Fibroblast of mammary gland (primary cell): Measurements from ENCODE around the gene PLD1.

Experiments
- DNase-seq: peaks from one replicate; pipeline ENCODE4 v3.0.0-alpha.2; 2010; ENCODE audit warnings: low read depth
- H3K4me3 ChIP-seq: 2 replicates; pipeline ENCODE4 v1.5.1; 2011; ENCODE audit warnings: low read depth, mild to moderate bottlenecking, low read length, moderate library complexity; ENCODE audit not compliant: control insufficient read depth
- TF ChIP-seq, protein P1 (sequence below): conservative IDR thresholded peaks from 2 replicates; pipeline ENCODE4 v1.5.1; 2011; ENCODE audit warnings: low read depth, low read length, inconsistent platforms; ENCODE audit not compliant: control insufficient read depth, insufficient read depth

Gene PLD1

DNA sequence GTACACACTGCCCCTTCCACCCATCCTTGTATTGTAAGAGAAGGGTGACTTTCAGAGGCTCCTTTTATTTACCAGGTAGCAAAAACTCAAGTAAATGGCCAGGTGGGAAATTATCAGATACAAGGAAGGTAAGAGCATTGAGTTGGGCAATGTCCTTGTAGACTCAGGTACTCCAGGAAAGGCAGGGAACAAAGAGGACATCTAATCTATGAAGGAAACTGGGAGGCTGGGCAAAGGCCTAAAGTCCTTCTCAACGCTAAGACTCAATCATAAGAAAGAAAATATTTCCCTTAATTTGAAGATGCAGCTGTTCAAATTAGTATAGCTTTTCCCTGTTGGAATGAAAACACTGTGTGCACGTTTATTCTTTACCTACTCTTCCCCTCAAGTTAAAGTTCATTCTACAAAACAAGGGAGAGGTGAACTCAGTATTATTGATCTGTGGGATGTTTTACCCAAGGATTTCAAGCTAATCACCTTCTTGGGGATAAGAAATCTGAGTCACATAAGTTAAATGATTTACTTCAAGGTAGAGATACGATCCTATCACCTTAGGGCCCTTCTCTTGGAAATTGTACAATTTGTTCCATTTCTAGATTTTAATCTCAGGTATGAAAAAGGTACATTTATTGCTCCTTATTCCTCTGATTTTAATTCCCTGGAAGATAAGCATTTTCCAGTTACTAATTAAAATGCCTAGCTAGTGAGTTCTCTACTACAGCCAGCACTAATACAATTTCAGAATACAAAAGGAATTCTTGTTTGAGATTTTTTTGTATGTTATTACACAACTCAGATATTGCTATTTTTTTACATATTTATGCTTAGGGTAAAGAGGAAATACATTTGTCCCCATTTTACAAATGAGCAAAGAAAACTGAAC, 80.6 kb downstream of the PLD1 start:
- DNase-seq = no peak
- no peak overlapping the region for H3K4me3 ChIP-seq
- TF ChIP-seq, protein P1, sequence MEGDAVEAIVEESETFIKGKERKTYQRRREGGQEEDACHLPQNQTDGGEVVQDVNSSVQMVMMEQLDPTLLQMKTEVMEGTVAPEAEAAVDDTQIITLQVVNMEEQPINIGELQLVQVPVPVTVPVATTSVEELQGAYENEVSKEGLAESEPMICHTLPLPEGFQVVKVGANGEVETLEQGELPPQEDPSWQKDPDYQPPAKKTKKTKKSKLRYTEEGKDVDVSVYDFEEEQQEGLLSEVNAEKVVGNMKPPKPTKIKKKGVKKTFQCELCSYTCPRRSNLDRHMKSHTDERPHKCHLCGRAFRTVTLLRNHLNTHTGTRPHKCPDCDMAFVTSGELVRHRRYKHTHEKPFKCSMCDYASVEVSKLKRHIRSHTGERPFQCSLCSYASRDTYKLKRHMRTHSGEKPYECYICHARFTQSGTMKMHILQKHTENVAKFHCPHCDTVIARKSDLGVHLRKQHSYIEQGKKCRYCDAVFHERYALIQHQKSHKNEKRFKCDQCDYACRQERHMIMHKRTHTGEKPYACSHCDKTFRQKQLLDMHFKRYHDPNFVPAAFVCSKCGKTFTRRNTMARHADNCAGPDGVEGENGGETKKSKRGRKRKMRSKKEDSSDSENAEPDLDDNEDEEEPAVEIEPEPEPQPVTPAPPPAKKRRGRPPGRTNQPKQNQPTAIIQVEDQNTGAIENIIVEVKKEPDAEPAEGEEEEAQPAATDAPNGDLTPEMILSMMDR = no peak

DNA sequence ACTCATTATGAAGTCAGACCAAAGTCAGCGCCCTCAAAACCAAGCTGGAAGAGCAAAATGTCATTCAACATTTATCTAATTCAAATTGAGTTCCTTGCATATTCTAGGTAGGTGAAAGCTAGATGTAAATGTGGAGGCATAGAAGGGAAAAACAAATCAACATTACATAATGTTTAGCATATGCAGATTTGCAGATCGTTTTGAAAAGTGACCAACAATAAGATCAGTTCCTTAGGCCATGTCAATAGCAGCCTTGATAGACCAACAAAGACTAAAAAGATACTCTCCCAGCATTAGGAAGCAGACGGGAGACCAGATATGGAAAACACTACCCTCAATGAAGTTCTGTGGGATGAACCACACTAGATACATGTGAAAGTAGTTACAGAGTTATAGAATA, 83.0 kb downstream of the PLD1 start:
- DNase-seq = no peak
- H3K4me3 ChIP-seq = no peak overlapping the region
- TF ChIP-seq, protein P1 = no peak

DNA sequence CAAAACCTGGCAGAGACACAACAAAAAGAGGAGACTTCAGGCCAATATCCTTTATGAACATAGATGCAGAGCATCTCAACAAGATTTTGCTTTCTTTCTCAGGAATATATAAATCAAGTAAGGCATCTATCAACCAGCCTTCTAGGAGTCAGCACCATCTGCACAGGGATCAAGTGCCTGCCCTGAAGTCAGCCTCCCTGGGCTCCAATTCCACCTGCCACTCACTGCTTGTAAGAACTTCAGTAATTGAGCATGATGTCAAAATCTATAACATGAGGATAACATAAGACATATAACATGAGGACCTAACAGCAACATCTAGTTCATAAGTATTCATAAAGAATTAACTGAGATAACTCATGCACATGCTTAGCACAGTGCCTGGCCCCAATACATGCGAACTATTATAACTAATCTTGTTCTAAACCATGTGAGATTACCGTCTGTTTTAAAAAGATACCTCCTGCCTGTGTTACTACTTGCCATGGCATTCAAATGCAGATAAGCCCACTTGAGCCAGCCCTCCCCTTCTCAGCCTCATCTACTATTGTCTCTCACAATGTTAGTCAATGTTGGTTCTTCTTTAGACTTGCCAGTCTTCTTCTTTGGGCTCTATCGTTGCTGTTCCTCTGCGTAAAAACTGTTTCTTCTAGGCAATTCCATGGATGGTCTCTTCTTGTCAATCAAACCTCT, 91.6 kb downstream of the PLD1 start:
- DNase-seq = no peak
- no peak overlapping the region for H3K4me3 ChIP-seq
- TF ChIP-seq, protein P1 = no peak

DNA sequence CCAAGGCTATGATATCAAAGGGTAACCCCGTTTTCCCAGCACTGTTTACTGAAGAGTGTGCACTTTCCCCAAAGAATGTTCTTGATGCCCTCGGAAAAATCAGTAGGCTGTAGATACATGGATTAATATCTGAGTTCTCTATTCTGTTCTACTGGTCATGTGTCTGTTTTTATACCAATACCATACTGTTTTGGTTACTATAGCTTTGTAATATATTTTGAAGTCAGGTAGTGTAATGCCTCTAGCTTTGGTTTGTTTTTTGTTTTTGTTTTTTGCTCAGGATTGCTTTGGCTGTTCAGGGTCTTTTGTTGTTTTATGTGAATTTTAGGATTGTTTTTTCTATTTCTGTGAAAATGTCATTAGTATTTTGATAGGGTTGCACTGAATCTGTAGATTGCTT, 95.1 kb downstream of the PLD1 start:
- TF ChIP-seq, protein P1 = no peak
- H3K4me3 ChIP-seq = no peak overlapping the region

DNA sequence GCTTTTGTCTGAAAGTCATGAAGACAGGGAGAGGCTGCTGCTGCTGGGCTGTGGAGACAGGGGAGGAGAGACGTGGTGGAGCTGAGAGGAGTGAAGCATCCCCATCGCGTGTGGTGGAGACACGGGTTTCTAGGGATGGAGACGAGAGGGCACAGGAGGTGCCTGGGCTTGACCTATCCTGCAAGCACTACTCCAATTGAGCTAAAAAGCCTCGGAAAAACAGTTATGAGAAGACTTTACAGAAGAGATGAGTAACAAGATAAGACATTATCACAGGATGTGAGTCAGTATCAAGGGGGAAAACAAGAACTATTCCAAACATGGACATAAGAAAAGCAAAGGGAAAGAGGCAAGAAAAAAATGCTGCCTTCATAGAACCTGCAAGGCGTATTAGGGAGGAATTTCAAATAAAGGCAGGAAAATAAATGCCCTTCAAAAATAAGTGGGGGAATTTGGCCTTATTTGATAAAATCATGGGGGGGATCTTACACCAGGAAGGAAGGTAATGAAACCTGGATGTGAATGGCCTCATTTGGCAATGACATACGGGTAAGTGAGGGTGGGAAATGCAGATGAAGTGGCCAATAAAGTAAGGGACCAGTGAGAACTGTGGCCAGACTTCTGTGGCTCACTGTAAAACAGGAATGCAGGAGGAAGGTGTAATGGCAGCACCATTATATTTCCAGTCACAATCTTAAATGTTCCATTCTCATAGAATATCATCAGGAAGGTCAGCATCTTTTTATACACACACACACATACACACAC, 97.9 kb downstream of the PLD1 start:
- TF ChIP-seq, protein P1 = no peak
- peak; percentile 19 for DNase-seq
- no peak overlapping the region for H3K4me3 ChIP-seq

More for the DNA sequence above, 95.1 kb downstream of the PLD1 start:
- DNase-seq = no peak

DNA sequence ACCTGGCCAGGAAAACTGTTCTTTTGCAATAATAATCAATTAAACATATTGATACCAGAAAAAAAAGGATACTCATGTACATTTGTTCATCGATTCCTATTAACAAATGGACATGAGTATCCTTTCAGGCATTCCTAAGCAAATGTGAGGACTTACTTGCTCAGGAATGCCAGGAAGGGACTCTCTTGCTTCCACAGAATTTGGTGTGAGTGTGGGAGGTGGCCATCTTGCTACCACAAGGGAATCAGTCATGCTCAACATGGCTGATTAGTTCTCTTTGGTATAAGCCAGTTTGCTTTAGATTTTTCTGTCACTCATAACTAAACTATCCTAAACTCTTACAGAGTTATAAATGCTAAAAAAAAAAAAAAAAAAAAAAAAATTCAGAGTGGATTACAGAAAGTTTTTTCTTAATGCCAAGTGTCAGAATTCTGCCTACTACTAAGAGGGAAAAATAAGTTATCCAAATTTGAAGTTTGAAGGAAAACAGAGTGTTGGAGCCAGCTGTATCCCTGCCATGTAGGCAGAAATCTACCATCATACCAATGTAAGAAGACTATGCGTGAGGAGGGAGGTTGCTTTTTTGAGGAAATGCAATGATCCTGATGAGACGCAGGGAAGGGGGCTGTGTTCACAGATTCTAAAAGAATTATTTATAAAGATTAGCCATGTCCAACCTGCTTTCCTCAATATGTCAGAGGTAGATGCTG, 98.7 kb downstream of the PLD1 start:
- no peak for DNase-seq
- TF ChIP-seq, protein P1 = no peak

More for the DNA sequence above, 98.7 kb downstream of the PLD1 start:
- no peak overlapping the region for H3K4me3 ChIP-seq
